GM12878 (cell line): ENCODE data around the gene SLC29A2.

Experiments used
- LARP7 ChIP-seq: fragments of 450-650 bp; IDR thresholded peaks from 2 replicates; pipeline ENCODE4 v1.6.1; 2017; ENCODE audit warnings: mild to moderate bottlenecking
- NFXL1 ChIP-seq: fragments of 450-650 bp; IDR thresholded peaks from 2 replicates; pipeline ENCODE4 v1.6.1; 2017; ENCODE audit warnings: antibody characterized with exemption, mild to moderate bottlenecking, borderline replicate concordance
- POLR2A ChIP-seq: IDR thresholded peaks from 2 replicates; pipeline ENCODE4 v1.6.1; 2011; ENCODE audit warnings: low read depth, mild to moderate bottlenecking, low read length

DNA sequence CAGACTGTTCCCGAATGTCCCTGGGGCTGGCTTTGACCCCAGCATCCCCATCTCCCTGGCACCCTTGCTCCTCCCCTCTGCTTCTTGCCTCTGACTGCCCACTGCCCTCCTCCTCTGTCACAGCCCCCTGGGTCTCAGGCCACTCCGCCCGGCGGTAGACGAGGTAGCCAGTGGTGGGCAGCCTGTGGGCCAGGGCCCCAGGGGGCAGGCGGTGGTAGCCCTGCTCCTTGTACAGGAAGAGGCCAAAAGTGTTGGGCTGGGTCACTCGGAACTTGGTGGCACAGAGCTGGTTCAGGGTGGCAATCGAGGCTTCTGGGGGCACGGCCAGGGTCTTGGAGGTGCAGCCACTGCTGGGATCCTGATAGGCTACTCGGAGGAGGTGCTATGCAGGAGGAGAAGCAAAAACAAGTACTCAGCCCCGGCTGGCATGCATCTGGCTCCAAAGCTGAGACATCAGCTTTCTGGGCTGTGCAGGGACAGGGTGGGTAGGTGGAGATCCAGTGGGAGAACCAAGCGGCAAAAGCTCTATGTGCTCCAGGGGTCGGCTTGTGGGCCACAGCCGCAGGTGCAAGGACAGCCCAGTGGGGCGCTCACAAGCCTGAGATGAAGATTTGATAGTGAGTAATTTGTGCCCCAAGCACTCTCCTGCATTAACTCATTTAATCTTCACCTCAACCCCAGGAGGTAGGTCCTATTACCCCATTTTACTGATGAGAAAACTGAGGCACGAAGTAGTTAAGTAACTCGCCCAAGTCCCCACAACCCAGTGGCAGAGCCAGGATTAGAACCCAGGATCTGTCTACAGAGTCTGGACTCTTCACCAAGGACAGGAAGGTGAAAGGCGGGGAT lies 39.0 kb downstream of the SLC29A2 start:
- no peak for TF ChIP-seq LARP7
- TF ChIP-seq NFXL1 = no peak
- no peak for TF ChIP-seq POLR2A
